Measurements from ENCODE around the gene ZNF436. TPM values are rescaled to one million over a fixed set of nuclear protein-coding genes. Genes with fewer than 3 reads are reported as not detected.

The ZNF436 gene
- total RNA-seq, 4 donors from 2014 or later = 6.0 to 7.1 (median 6.8) TPM

DNA sequence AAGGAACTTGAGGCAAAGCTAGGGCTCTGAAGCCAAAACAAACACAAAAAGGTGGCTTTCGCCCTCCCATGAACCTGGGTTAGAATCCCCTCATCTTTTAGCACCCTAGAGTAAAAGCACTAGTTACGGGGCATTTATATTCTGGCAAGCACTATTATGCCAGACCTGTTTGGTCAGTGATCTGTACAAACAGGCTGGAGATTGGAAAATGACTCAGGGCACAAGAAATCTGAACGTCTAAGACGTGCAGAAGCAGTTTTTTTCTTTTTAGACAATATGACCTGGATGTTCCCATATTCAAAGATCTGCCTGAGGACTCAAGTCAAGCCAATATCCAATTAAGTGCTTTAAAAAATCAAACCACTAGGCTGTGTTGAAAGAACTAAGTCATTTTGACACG, 3.0 kb downstream of the ZNF436 start:
- H3K4me1 ChIP-seq = peaks cover 32 to 34% of the 10 kb centered on the region in 2 donors
- DNase-seq (no peak), ATAC-seq (no peak)
- H3K27ac ChIP-seq = peak overlapping the region in 2 of 4 donors; percentile 31 to 100
- H3K36me3 ChIP-seq = peaks cover 19 to 52% of the 10 kb centered on the region in 2 donors
- in situ Hi-C loops (cut with MboI; ENCODE audit: low sequenced_read_pairs in 4 of 4) (no loop called here), intact Hi-C loops (cut with DNase I; ENCODE audit: low total_unique reads) (no loop called here)
- no peak for TF ChIP-seq CTCF (IDR thresholded peaks at IDR 0.05 in 4 of 5, conservative IDR thresholded peaks at IDR 0.05 in 1 of 5)
- no peak for TF ChIP-seq POLR2A (IDR thresholded peaks at IDR 0.05)
- H3K27me3 ChIP-seq = peaks cover 0 to 5% (median 0%) of the 10 kb centered on the region in 3 donors
- no peak overlapping the region for H3K4me3 ChIP-seq
- H3K9me3 ChIP-seq = peaks cover 11 to 29% (median 16%) of the 10 kb centered on the region in 3 donors

DNA sequence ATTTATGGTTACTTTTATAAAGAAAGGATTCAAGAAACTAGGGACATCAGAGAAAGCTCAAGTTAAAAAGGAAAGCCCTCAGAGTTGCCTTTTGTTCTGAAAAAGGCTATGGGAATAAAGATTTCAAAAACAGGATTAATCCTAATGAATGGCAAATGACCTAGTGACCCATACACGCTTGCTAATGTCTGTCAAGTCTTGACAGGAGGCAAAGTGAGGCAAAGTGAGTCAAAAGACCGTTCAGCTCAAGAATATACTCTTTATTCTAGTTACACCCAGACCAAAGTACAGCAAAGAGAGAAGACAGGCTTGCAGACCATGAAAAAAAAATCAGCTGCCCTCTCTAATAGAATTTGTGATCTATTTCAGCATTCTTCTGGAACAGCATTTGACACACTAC, 3.5 kb downstream of the ZNF436 start:
- Histone ChIP-seq H3K36me3 (peaks cover 22 to 57% of the 10 kb centered on the region in 2 donors), H3K27ac (peak overlapping the region in 1 of 4 donors; percentile 31), H3K27me3 (peaks cover 0 to 5% (median 0%) of the 10 kb centered on the region in 3 donors), H3K4me1 (peaks cover 28 to 30% of the 10 kb centered on the region in 2 donors), H3K4me3 (no peak overlapping the region), H3K9me3 (peaks cover 11 to 33% (median 20%) of the 10 kb centered on the region in 3 donors)
- intact Hi-C loops (cut with DNase I; ENCODE audit: low total_unique reads) (no loop called here), in situ Hi-C loops (cut with MboI; ENCODE audit: low sequenced_read_pairs in 4 of 4) (no loop called here)
- ATAC-seq (no peak), DNase-seq (no peak)
- TF ChIP-seq CTCF (IDR thresholded peaks at IDR 0.05 in 4 of 5, conservative IDR thresholded peaks at IDR 0.05 in 1 of 5) = no peak
- TF ChIP-seq POLR2A (IDR thresholded peaks at IDR 0.05) = no peak

DNA sequence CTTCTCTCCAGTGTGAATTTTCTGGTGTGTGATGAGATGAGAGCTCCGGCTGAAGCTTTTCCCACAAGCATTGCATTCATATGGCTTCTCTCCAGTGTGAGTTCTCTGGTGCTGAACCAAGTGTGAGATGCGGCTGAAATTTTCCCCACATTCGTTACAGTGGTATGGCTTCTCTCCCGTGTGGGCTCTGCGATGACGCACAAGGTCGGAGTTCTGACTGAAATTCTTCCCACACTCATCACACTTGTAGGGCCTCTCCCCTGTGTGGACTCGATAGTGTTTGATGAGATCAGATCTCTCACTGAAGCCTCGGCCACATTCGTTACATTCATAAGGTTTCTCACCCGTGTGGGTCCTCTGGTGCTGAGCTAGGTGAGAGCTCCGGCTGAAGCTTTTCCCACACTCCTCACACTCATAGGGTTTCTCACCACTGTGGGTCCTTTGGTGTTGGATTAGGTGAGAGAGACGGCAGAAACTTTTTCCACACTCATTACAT, 7.4 kb downstream of the ZNF436 start:
- Histone ChIP-seq H3K4me1 (peaks cover 5 to 9% of the 10 kb centered on the region in 2 donors), H3K27me3 (peaks cover 0 to 5% (median 0%) of the 10 kb centered on the region in 3 donors), H3K9me3 (peaks cover 11 to 59% (median 32%) of the 10 kb centered on the region in 3 donors), H3K36me3 (peaks cover 28 to 81% of the 10 kb centered on the region in 2 donors), H3K27ac (no peak overlapping the region), H3K4me3 (peak overlapping the region in 1 of 4 donors; percentile 23)
- peak in 1 of 2 donors; percentile 3 for ATAC-seq
- DNase-seq = no peak
- in situ Hi-C loops (cut with MboI; ENCODE audit: low sequenced_read_pairs in 4 of 4) (no loop called here), intact Hi-C loops (cut with DNase I; ENCODE audit: low total_unique reads) (no loop called here)
- no peak for TF ChIP-seq POLR2A (IDR thresholded peaks at IDR 0.05)
- TF ChIP-seq CTCF (IDR thresholded peaks at IDR 0.05 in 4 of 5, conservative IDR thresholded peaks at IDR 0.05 in 1 of 5) = no peak

DNA sequence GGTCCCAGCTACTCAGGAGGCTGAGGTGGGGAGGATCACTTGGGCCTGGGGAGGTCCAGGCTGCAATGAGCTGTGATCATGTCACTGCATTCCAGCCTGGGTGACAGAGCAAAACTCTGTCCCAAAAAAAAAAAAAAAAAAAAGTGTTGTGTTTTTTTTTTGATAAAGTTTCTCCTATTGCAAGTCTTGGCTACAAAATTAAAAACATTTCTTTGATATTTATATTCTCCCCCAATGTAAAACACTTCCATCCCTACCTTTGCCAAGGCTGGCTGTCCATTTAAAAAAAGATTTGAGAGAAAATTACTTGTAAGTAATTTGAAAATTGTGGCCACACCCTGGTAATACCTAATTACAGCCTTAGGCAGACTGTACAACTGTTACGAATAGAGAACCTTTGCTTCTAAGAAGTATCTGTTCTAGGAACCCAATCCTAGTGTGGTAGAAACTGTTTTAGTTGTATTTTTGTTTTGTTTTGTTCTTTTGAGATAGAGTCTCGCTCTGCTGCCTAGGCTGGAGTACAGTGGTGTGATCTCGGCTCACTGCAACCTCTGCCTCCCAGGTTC, 11.2 kb downstream of the ZNF436 start:
- H3K9me3 ChIP-seq = peaks cover 11 to 49% (median 32%) of the 10 kb centered on the region in 3 donors
- TF ChIP-seq CTCF (IDR thresholded peaks at IDR 0.05 in 4 of 5, conservative IDR thresholded peaks at IDR 0.05 in 1 of 5) (no peak), POLR2A (IDR thresholded peaks at IDR 0.05) (no peak)
- peaks cover 24 to 47% of the 10 kb centered on the region in 2 donors for H3K36me3 ChIP-seq

More for the DNA sequence above, 11.2 kb downstream of the ZNF436 start:
- Histone ChIP-seq H3K27ac (no peak overlapping the region), H3K27me3 (peaks cover 0 to 5% (median 0%) of the 10 kb centered on the region in 3 donors), H3K4me3 (no peak overlapping the region), H3K4me1 (no peaks in the 10 kb centered on the region)
- ATAC-seq (no peak), DNase-seq (no peak)
- intact Hi-C loops (cut with DNase I; ENCODE audit: low total_unique reads) = no loop called here
- in situ Hi-C loops (cut with MboI; ENCODE audit: low sequenced_read_pairs in 4 of 4) = no loop called here
